Measurements from ENCODE around the gene CISTR. TPM values are rescaled to one million over a fixed set of nuclear protein-coding genes. Genes with fewer than 3 reads are reported as not detected.

The CISTR gene
- total RNA-seq, 4 donors from 2014 or later = not detected

DNA sequence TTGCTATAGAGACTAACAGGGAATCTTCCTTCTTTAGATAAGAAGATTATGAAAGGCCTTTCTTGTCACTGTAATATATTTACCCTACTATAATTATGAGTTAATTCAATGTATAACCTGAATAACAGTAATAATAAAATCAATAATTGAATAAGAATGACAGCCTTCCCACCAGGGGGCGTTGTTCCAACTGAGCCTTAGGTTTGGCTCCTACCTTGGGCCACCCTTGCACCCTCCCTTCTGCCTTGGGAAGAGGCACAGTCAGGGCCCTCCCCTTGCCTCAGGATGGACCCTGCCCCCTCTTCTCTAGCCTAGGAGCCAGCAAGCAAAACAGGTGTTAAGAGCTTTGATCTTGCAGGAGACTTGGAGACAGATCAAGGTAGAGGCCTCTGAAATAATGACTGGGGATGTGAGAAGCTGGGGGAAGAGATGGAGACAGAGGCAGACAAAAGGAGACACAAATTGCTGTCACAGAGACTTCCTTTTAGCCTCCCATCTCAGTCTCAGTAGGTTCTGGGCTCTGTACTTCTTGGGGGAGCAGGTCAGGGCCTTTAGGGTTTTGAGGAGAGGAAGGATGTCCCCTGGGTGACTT is 40.1 kb upstream of the CISTR start:
- H3K9me3 ChIP-seq = no peaks in the 10 kb centered on the region
- H3K27ac ChIP-seq (replicated peaks in 1 of 4) = no peak overlapping the region
- TF ChIP-seq EP300 (IDR thresholded peaks at IDR 0.05) (no peak), POLR2A (IDR thresholded peaks at IDR 0.05; ENCODE audit: low read depth) (no peak), POLR2AphosphoS5 (IDR thresholded peaks at IDR 0.05) (no peak)
- TF ChIP-seq, protein P1, sequence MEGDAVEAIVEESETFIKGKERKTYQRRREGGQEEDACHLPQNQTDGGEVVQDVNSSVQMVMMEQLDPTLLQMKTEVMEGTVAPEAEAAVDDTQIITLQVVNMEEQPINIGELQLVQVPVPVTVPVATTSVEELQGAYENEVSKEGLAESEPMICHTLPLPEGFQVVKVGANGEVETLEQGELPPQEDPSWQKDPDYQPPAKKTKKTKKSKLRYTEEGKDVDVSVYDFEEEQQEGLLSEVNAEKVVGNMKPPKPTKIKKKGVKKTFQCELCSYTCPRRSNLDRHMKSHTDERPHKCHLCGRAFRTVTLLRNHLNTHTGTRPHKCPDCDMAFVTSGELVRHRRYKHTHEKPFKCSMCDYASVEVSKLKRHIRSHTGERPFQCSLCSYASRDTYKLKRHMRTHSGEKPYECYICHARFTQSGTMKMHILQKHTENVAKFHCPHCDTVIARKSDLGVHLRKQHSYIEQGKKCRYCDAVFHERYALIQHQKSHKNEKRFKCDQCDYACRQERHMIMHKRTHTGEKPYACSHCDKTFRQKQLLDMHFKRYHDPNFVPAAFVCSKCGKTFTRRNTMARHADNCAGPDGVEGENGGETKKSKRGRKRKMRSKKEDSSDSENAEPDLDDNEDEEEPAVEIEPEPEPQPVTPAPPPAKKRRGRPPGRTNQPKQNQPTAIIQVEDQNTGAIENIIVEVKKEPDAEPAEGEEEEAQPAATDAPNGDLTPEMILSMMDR (IDR thresholded peaks at IDR 0.05) = peak in 2 of 3 experiments; percentile 26
- H3K4me1 ChIP-seq = no peaks in the 10 kb centered on the region
- peaks cover 0 to 49% (median 0%) of the 10 kb centered on the region in 4 donors for H3K27me3 ChIP-seq
- intact Hi-C loops (cut with DNase I) = no loop called here
- no peaks in the 10 kb centered on the region for H3K36me3 ChIP-seq
- no peak for DNase-seq (ENCODE audit: extremely low spot score)
- WGBS = 8% methylated on average over 1 of the region's 1 CpG
- no peak overlapping the region for H3K4me3 ChIP-seq

DNA sequence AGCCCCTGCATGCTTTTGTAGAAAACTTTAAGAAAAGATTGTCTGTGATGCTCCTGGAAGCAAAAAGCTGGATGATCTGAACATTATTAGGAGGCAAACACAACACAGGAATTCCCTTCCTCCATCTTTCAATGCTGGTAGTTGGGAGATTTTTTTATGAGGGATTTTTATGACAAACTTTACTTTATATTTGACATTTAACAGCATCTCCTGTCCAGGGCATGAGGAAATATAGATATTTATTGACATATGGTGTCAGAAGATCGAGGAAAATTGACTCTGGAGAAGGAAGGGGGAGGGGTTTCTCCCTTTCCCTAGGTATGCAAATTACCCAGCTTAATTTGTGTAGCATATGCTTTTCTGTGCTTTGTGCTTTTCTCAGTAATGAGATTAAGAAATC is 37.8 kb upstream of the CISTR start:
- no peaks in the 10 kb centered on the region for H3K36me3 ChIP-seq
- H3K27me3 ChIP-seq = peaks cover 0 to 44% (median 1%) of the 10 kb centered on the region in 4 donors
- H3K9me3 ChIP-seq = no peaks in the 10 kb centered on the region
- H3K4me3 ChIP-seq = no peak overlapping the region
- 46% methylated on average over 1 of the region's 1 CpG for WGBS
- no peak overlapping the region for H3K27ac ChIP-seq (replicated peaks in 1 of 4)
- no peak for DNase-seq (ENCODE audit: extremely low spot score)
- no peaks in the 10 kb centered on the region for H3K4me1 ChIP-seq
- intact Hi-C loops (cut with DNase I) = no loop called here
- no peak for TF ChIP-seq EP300 (IDR thresholded peaks at IDR 0.05)
- no peak for TF ChIP-seq POLR2AphosphoS5 (IDR thresholded peaks at IDR 0.05)
- TF ChIP-seq, protein P1 (IDR thresholded peaks at IDR 0.05) = no peak
- no peak for TF ChIP-seq POLR2A (IDR thresholded peaks at IDR 0.05; ENCODE audit: low read depth)

DNA sequence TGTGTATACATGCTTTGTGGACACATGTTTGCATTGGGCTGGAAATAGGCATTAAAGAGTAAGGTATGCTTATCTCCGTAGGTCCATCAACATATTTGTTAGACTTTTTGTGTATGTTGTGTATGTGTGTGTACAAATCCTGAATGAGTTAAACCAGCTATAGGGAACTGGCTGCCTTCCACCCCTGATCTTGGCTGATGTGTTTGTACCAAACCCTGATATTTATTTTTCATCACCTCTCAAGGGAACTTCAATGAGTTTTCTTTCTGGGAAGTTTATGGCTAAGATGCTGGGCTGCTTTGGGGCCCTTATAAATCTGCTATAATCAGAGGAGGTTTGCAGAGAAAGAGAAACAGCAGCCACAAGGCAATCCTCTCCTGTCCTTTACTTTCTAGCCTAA is 37.1 kb upstream of the CISTR start:
- WGBS = 79% methylated on average over 1 of the region's 1 CpG
- intact Hi-C loops (cut with DNase I) = no loop called here
- Histone ChIP-seq H3K9me3 (no peaks in the 10 kb centered on the region), H3K4me3 (no peak overlapping the region), H3K27me3 (peaks cover 0 to 51% (median 1%) of the 10 kb centered on the region in 4 donors), H3K36me3 (no peaks in the 10 kb centered on the region), H3K27ac (replicated peaks in 1 of 4) (no peak overlapping the region), H3K4me1 (no peaks in the 10 kb centered on the region)
- TF ChIP-seq POLR2AphosphoS5 (IDR thresholded peaks at IDR 0.05) = no peak
- TF ChIP-seq EP300 (IDR thresholded peaks at IDR 0.05) = no peak
- no peak for TF ChIP-seq POLR2A (IDR thresholded peaks at IDR 0.05; ENCODE audit: low read depth)
- TF ChIP-seq, protein P1 (IDR thresholded peaks at IDR 0.05) = no peak
- no peak for DNase-seq (ENCODE audit: extremely low spot score)

DNA sequence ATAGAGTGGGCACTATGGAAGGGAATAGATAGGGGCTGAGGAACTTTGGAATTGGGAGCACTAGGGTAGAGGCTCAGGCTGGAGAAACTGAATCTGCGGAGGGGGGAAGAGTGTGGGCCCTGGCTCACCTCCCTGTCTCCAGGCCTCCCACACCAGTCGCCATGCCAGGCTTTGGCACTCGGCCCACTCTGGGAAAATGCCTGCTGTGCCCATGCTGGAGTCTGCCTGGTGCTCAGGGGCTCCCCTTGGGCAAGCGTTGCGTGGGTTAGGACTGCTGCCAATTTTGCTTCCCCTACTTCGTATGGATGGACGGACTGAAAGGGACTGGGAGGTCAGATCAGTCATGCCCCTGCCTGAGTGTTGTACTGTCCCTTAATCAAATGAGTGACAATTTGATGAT is 34.6 kb upstream of the CISTR start:
- TF ChIP-seq POLR2AphosphoS5 (IDR thresholded peaks at IDR 0.05) (no peak), EP300 (IDR thresholded peaks at IDR 0.05) (no peak), POLR2A (IDR thresholded peaks at IDR 0.05; ENCODE audit: low read depth) (no peak)
- TF ChIP-seq, protein P1 (IDR thresholded peaks at IDR 0.05) = no peak
- WGBS = 90% methylated on average over 5 of the region's 7 CpGs
- no peak overlapping the region for H3K4me3 ChIP-seq
- no peaks in the 10 kb centered on the region for H3K36me3 ChIP-seq
- H3K9me3 ChIP-seq = no peaks in the 10 kb centered on the region
- DNase-seq (ENCODE audit: extremely low spot score) = no peak
- no peak overlapping the region for H3K27ac ChIP-seq (replicated peaks in 1 of 4)
- peaks cover 0 to 67% (median 1%) of the 10 kb centered on the region in 4 donors for H3K27me3 ChIP-seq
- no peaks in the 10 kb centered on the region for H3K4me1 ChIP-seq
- intact Hi-C loops (cut with DNase I) = no loop called here

DNA sequence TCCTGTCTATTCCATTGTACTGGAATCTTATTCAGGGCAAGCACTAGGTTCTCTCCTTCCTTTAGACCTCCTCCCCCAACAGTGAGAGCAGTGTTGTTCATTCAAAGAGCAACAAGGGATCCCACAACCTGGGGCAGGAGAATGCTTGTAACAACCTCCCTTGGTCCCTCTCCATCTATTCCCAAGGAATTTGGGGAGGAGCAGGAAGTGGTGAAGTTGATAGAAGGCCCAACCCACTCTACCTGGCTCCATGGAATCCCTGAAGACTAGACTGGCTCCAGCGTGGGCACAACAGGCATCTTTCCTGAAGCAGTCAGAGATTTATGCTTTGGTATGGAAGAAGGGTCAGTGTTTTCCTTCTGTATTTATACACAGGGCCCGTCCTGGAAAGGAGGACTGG is 33.4 kb upstream of the CISTR start:
- no peak overlapping the region for H3K27ac ChIP-seq (replicated peaks in 1 of 4)
- peaks cover 0 to 68% (median 1%) of the 10 kb centered on the region in 4 donors for H3K27me3 ChIP-seq
- no peak for DNase-seq (ENCODE audit: extremely low spot score)
- TF ChIP-seq EP300 (IDR thresholded peaks at IDR 0.05) = no peak
- no peak for TF ChIP-seq POLR2AphosphoS5 (IDR thresholded peaks at IDR 0.05)
- TF ChIP-seq, protein P1 (IDR thresholded peaks at IDR 0.05) = no peak
- TF ChIP-seq POLR2A (IDR thresholded peaks at IDR 0.05; ENCODE audit: low read depth) = no peak
- 78% methylated on average over 2 of the region's 2 CpGs for WGBS
- no peaks in the 10 kb centered on the region for H3K9me3 ChIP-seq
- no peak overlapping the region for H3K4me3 ChIP-seq
- no peaks in the 10 kb centered on the region for H3K36me3 ChIP-seq
- H3K4me1 ChIP-seq = no peaks in the 10 kb centered on the region
- intact Hi-C loops (cut with DNase I) = no loop called here
